NCI-H2196 (cell line): ENCODE results near the gene CPA5.

Experiments
- DNase-seq: peaks from one replicate; lab custom pipeline; 2025; ENCODE audit not compliant: unreplicated experiment; lab: John Stamatoyannopoulos, UW

CPA5 gene

GRCh38 chr7:130332259-130333053 lies 12.2 kb upstream of the CPA5 start:
- no peak for DNase-seq

- no peak for DNase-seq
Observed at GRCh38 chr7:130333832-130334231, 10.8 kb upstream of the CPA5 start.

GRCh38 chr7:130334274-130334673 lies 10.3 kb upstream of the CPA5 start:
- no peak for DNase-seq

- no peak for DNase-seq
Observed at GRCh38 chr7:130337410-130337971, 7.1 kb upstream of the CPA5 start.

GRCh38 chr7:130338233-130338632 lies 6.4 kb upstream of the CPA5 start:
- DNase-seq = no peak

- no peak for DNase-seq
Observed at GRCh38 chr7:130341882-130342281, 2.7 kb upstream of the CPA5 start.

GRCh38 chr7:130342701-130343380 lies 1.8 kb upstream of the CPA5 start:
- no peak for DNase-seq

- no peak for DNase-seq
Observed at GRCh38 chr7:130345136-130345535, 520 bp downstream of the CPA5 start.

GRCh38 chr7:130345725-130346124 lies 1.1 kb downstream of the CPA5 start:
- no peak for DNase-seq

GRCh38 chr7:130346177-130346905 lies 1.7 kb downstream of the CPA5 start:
- no peak for DNase-seq

GRCh38 chr7:130346941-130347340 lies 2.3 kb downstream of the CPA5 start:
- no peak for DNase-seq

- DNase-seq = no peak
Observed at GRCh38 chr7:130349911-130350782, 5.5 kb downstream of the CPA5 start.

- no peak for DNase-seq
Observed at GRCh38 chr7:130350945-130351790, 6.6 kb downstream of the CPA5 start.

- no peak for DNase-seq
Observed at GRCh38 chr7:130351791-130352090, 7.1 kb downstream of the CPA5 start.

- DNase-seq = no peak
Observed at GRCh38 chr7:130352194-130353074, 7.8 kb downstream of the CPA5 start.

- DNase-seq = no peak
Observed at GRCh38 chr7:130353196-130353595, 8.6 kb downstream of the CPA5 start.

GRCh38 chr7:130356121-130356875 lies 11.7 kb downstream of the CPA5 start:
- no peak for DNase-seq
